ENCODE measurements around the gene ISLR. TPM values are rescaled to one million over a fixed set of nuclear protein-coding genes. Genes with fewer than 3 reads are reported as not detected.

Gene ISLR
- polyA plus RNA-seq, 2 of the 4 experiments (the other 2 are of a cell fraction) = 0.10 to 0.43 TPM

GRCh38 chr15:74184582-74185091 lies 11.1 kb downstream of the ISLR start:
- POLR2A ChIA-PET = interaction anchor here (2.3 kb wide), 1 partner anchor 12 kb away, joined by 10 read pairs; no protein-coding TSS in a partner anchor
- CTCF ChIA-PET = interaction anchor here (0.9 to 1.4 kb wide), 3 partner anchors 19 to 22 kb away, joined by 3 read pairs; no protein-coding TSS in a partner anchor
- Histone ChIP-seq H3K4me2 (no peak overlapping the region), H3K4me1 (peaks cover 29% of the 10 kb centered on the region), H3K9me3 (no peaks in the 10 kb centered on the region), H3K27ac (peak overlapping the region in 1 of 2 experiments; percentile 50; a peak in 3 of 6 replicates), H3K4me3 (no peak overlapping the region)
- TF ChIP-seq E2F6 (IDR thresholded peaks at IDR 0.05; ENCODE audit: borderline replicate concordance, low read depth) (no peak), MAZ (IDR thresholded peaks at IDR 0.05; ENCODE audit: borderline replicate concordance, low read depth, low read length) (no peak), POLR2AphosphoS2 (conservative IDR thresholded peaks at IDR 0.05; ENCODE audit: low read length) (no peak), HDAC2 (IDR thresholded peaks at IDR 0.05) (no peak), KDM1A (IDR thresholded peaks at IDR 0.05; ENCODE audit: low read depth) (no peak), GATA3 (IDR thresholded peaks at IDR 0.05; ENCODE audit: borderline replicate concordance) (no peak), SMC3 (IDR thresholded peaks at IDR 0.05) (no peak), HOXB5 (CRISPR knock-in tag; IDR thresholded peaks at IDR 0.05) (no peak), ZNF302 (CRISPR knock-in tag; IDR thresholded peaks at IDR 0.05) (no peak), ATOH8 (CRISPR knock-in tag; IDR thresholded peaks at IDR 0.05; ENCODE audit: low read depth) (no peak), CHD4 (IDR thresholded peaks at IDR 0.05; ENCODE audit: borderline replicate concordance) (no peak), MAX (IDR thresholded peaks at IDR 0.05) (no peak), CEBPB (IDR thresholded peaks at IDR 0.05) (no peak), CBX8 (IDR thresholded peaks at IDR 0.05) (no peak), RFX5 (IDR thresholded peaks at IDR 0.05) (no peak), JUNB (IDR thresholded peaks at IDR 0.05) (no peak)
- DNase-seq (ENCODE audit: low read depth in 1 of 2, low spot score in 1 of 2) (no peak), ATAC-seq (no peak), FAIRE-seq (no peak)
- 80% methylated on average over 5 of the region's 12 CpGs for WGBS (ENCODE audit: missing lambda C conversion rate)

- Histone ChIP-seq H3K27ac (peak overlapping the region in 1 of 2 experiments; percentile 50; a peak in 1 of 6 replicates), H3K4me2 (no peak overlapping the region), H3K4me3 (no peak overlapping the region), H3K4me1 (peaks cover 17% of the 10 kb centered on the region), H3K9me3 (no peaks in the 10 kb centered on the region)
- no peak for DNase-seq (ENCODE audit: low read depth in 1 of 2, low spot score in 1 of 2)
- ATAC-seq = peak in 1 of 2 experiments; percentile 10; a peak in 1 of 6 replicates
- WGBS (ENCODE audit: missing lambda C conversion rate) = 70% methylated on average over 8 of the region's 8 CpGs
- FAIRE-seq = no peak
- CTCF ChIA-PET = interaction anchor here (0.8 to 1.0 kb wide), 3 partner anchors 10 to 21 kb away, joined by 3 read pairs; no protein-coding TSS in a partner anchor
- POLR2A ChIA-PET = interaction anchor here (2.3 kb wide), 1 partner anchor 10 kb away, joined by 10 read pairs; no protein-coding TSS in a partner anchor
- TF ChIP-seq BCL3 (IDR thresholded peaks at IDR 0.05) = no peak
- no peak for TF ChIP-seq RCOR1 (IDR thresholded peaks at IDR 0.05; ENCODE audit: low read depth, low read length)
- no peak for TF ChIP-seq MAX (IDR thresholded peaks at IDR 0.05)
- no peak for TF ChIP-seq TFCP2L1 (CRISPR knock-in tag; IDR thresholded peaks at IDR 0.05)
- no peak for TF ChIP-seq REST (IDR thresholded peaks at IDR 0.05)
- no peak for TF ChIP-seq CTCF (IDR thresholded peaks at IDR 0.05)
- TF ChIP-seq ATOH8 (CRISPR knock-in tag; IDR thresholded peaks at IDR 0.05; ENCODE audit: low read depth) = no peak
- no peak for TF ChIP-seq RNF2 (IDR thresholded peaks at IDR 0.05; ENCODE audit: borderline replicate concordance, low read depth)
- no peak for TF ChIP-seq HES2 (IDR thresholded peaks at IDR 0.05)
- no peak for TF ChIP-seq FOXS1 (CRISPR knock-in tag; IDR thresholded peaks at IDR 0.05)
- TF ChIP-seq MYC (IDR thresholded peaks at IDR 0.05; ENCODE audit: borderline replicate concordance, low read length) = no peak
- TF ChIP-seq EHMT2 (IDR thresholded peaks at IDR 0.05; ENCODE audit: low read depth) = no peak
Observed at GRCh38 chr15:74185710-74186348, 12.3 kb downstream of the ISLR start.

Measured in A549 (cell line).